ENCODE data around the gene RAB11FIP4.

- TF ChIP-seq CTCF (IDR thresholded peaks at IDR 0.05; ENCODE audit: low read depth, low read length, missing input control) = no peak
- no peak for TF ChIP-seq RAD21 (IDR thresholded peaks at IDR 0.05)
- TF ChIP-seq, protein P1, sequence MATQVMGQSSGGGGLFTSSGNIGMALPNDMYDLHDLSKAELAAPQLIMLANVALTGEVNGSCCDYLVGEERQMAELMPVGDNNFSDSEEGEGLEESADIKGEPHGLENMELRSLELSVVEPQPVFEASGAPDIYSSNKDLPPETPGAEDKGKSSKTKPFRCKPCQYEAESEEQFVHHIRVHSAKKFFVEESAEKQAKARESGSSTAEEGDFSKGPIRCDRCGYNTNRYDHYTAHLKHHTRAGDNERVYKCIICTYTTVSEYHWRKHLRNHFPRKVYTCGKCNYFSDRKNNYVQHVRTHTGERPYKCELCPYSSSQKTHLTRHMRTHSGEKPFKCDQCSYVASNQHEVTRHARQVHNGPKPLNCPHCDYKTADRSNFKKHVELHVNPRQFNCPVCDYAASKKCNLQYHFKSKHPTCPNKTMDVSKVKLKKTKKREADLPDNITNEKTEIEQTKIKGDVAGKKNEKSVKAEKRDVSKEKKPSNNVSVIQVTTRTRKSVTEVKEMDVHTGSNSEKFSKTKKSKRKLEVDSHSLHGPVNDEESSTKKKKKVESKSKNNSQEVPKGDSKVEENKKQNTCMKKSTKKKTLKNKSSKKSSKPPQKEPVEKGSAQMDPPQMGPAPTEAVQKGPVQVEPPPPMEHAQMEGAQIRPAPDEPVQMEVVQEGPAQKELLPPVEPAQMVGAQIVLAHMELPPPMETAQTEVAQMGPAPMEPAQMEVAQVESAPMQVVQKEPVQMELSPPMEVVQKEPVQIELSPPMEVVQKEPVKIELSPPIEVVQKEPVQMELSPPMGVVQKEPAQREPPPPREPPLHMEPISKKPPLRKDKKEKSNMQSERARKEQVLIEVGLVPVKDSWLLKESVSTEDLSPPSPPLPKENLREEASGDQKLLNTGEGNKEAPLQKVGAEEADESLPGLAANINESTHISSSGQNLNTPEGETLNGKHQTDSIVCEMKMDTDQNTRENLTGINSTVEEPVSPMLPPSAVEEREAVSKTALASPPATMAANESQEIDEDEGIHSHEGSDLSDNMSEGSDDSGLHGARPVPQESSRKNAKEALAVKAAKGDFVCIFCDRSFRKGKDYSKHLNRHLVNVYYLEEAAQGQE (IDR thresholded peaks at IDR 0.05) = no peak
- TF ChIP-seq ATF3 (IDR thresholded peaks at IDR 0.05) = no peak
- no peak for TF ChIP-seq JUND (IDR thresholded peaks at IDR 0.05)
- TF ChIP-seq MAX (IDR thresholded peaks at IDR 0.05) = no peak
- TF ChIP-seq NR2F2 (IDR thresholded peaks at IDR 0.05) = no peak
- no peak for TF ChIP-seq GABPA (IDR thresholded peaks at IDR 0.05 in 1 of 2, conservative IDR thresholded peaks at IDR 0.05 in 1 of 2)
- no peak for TF ChIP-seq TAF1 (conservative IDR thresholded peaks at IDR 0.05)
- TF ChIP-seq RXRA (IDR thresholded peaks at IDR 0.05) = no peak
- TF ChIP-seq YY1 (IDR thresholded peaks at IDR 0.05) = no peak
Measured at GRCh38 chr17:31518478-31518877, 127.0 kb downstream of the RAB11FIP4 start.

All from liver (tissue), 3 donors.